ENCODE data around the gene RIPPLY3. TPM values are rescaled to one million over a fixed set of nuclear protein-coding genes. Genes with fewer than 3 reads are reported as not detected.
A peak's percentile ranks its signal among the peaks of the same experiment; 100 is the strongest.

Gene RIPPLY3
- under 1 TPM in 9 of 12 donors, not detected in 3; 0.11 to 0.33 (median 0.19) TPM for polyA plus RNA-seq (ENCODE audit: insufficient read length in 12 of 12)
- long read RNA-seq, donor 1 = 0 reads
- long read RNA-seq, donor 2 = 0 reads
- long read RNA-seq, donor 3 = 0 reads
- long read RNA-seq, donor 4 = 0 reads
- long read RNA-seq, donor 5 = 0 reads
- long read RNA-seq, donor 6 = 0 reads
- long read RNA-seq, donor 7 = 0 reads
- long read RNA-seq, donor 8 = 0 reads
- long read RNA-seq, donor 9 = 0 reads
- long read RNA-seq, donor 10 = 0 reads
- long read RNA-seq, donor 11 = 0 reads

DNA sequence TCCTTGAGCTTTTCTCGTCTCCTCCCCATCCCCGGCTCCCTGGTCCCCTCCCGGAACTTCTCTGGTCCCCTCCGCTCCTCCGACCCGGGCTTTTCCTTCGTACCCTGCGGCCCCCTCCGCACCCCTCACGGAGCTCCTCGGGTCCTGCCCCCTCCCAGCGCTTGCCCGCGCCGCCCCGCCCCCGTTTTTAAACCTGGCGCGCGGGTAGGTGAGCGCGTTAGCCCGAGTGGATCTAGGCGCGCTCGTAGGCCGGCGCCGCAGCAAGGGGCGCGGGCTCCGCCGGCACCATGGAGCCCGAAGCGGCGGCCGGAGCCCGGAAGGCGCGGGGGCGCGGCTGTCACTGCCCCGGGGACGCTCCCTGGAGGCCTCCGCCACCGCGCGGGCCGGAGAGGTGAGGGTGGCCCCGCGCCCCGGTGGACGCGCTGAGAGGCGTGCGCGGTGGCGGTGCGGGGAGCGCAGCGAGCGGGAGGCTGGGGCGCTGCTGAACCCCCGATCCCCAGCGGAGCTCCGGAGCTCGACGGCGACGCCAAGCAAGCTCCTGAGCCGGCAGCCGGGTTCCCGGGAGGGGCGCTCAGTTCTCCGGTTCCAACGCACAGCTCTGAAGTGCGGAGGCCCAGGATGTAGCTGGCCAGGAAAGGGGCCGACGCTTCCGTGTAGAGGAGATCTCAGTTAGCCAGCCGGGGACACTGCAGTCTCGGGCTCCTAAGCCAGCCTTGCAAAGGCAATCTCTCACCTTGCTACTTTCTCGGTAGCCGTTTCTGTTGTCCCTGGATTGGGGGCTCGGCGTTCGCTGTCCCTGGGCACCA lies at the start of gene RIPPLY3:
Gene RIPPLY3 (plus strand): TSS at position 217 of the 806 bp plus-strand sequence. CDS start 71 bp downstream, at position 288.
- no peak for DNase-seq

- DNase-seq = no peak
Measured at GRCh38 chr21:36959020-36959835, 47.3 kb upstream of the RIPPLY3 start.

DNA sequence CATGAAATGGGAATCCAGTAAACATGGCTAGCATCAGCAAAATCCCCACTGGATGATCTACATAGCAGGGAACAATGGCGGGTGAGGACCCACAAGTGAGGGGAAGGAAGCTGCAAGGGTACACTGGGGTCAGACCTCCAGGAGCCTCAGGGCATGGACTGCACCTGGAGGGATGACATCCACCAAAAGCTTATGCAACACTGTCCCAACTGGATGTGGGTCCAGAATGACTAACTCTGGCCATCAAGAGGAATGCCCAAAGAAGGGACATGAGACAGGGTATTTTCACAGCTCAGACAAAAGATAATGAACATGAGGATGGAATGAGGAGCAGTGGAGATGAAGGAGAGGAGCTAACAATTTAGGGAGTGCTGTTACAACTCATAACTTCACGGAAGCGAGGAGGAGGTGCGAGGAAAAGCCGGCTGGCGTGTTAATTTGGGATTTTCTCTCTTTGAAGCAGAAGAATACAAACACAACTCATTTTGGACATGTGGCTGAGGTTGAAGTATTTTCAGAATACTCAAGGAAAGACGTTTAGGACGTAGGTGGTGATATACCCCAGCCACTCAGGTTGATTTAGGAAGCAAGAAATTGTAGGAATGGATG lies 45.7 kb upstream of the RIPPLY3 start:
- no peak for DNase-seq

DNA sequence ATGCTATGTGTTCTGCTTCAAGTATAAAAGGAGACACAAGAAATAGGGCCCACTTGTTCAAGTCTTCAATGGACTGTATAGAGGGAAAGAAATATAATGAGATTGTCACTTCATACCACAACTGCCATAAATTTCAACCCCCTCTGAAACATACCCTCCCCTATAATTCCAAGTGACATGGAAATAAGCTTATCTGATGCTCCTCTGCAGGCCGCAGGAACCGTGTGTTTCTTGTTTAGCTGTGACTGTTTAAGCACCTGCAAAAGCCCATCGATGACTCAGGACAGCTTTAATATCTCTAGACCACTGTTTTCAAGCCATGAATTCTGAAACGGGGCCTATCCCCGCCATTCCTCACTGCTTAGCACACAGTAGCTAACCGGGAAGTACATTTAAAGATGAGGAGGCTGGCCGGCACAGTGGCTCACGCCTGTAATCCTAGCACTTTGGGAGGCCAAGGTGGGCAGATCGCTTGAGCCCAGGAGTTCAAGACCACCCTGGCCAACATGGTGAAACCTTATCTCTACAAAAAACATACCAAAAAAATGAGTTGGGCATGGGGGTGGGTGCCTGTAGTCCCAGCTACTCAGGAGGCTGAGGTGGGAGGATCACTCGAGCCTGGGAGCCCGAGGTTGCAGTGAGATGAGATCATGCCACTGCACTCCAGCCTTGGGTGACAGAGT lies 44.3 kb upstream of the RIPPLY3 start:
- no peak for DNase-seq

DNA sequence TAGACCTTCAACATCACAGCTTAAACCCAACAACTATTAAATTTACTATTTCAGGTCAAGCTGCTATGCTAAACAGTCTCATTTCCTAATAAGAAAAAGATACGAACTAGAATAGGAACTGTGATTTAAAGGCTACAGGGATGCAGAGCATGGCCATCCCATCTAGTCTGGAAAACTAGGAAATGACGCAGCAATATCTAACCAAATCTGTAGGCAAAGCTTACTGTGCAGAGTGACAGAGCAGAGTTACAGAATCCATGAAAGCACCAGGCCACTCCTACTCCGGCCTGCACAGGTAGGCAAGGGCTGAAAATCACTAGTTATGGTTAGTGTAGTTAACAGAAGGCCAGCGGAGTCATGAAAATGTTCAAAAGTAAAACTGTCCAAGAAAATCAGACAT lies 42.1 kb upstream of the RIPPLY3 start:
- DNase-seq = no peak

DNA sequence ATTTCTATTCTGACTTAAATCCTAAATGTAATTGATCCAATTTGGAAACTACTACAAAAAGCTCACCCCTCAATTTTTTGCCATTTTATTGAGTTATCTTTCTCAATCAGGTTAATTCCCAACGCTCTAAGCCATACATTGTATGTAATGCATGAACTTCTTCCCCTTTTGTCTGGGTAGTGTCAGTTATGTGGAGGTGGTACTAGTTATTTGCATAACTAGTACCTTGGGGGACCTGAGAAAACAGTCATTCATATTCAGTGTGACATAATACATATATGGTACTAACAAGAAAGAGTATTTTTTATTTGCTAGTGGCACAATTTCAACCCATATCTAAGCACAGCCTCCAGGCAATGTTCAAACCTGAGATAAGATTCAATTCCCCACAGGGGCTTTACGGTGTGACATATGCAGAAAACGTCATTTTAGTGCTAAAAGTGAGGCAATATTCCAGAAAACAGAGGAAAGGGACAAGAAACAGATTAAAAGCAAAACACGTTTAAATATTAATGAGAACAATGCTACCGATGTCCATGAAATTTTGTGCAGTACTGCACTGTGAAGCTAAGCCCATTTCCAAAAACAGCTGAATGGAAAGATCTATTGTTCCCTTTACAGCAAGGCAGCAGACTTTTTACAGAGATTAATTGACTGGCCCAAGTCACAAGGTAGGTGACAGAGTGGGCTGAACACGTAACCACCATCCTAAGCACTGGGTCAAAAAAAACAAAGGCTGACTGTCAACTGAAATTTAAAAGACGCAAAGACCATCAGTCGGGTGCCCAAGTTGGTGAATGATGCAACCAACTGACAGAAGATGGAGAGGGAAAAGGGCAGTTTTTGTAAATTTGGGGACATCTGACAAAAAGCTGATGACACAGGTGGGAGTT lies 41.4 kb upstream of the RIPPLY3 start:
- DNase-seq = no peak

- no peak for DNase-seq
Measured at GRCh38 chr21:36965720-36966065, 40.8 kb upstream of the RIPPLY3 start.

GRCh38 chr21:36966066-36966820 lies 40.3 kb upstream of the RIPPLY3 start, which contains the start of gene HLCS:
TSS of gene HLCS (minus strand) at chr21:36966669. CDS start at chr21:36966638, 31 bp downstream.
- no peak for DNase-seq

- no peak for DNase-seq
Measured at GRCh38 chr21:36966821-36967768, 39.4 kb upstream of the RIPPLY3 start.

- no peak for DNase-seq
Measured at GRCh38 chr21:36968414-36968813, 38.1 kb upstream of the RIPPLY3 start.

DNA sequence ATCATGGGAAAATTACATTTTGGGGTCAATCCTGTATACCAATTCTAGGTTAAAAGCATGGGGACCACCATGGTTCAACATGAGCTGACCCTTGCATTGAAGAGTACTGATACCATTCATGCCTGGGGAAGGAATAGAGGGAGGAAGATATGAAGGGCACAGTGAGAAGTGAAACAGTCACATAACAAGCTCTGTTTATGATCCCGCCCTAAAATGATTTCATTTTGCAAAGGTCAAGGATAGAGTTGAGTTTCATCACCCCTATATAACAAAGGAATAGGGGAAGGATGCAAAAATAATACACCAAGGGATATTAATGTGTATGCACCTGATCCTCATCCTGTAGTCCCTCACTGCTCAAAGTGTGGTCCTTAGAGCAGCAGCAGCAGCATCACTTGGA lies 37.5 kb upstream of the RIPPLY3 start:
- no peak for DNase-seq

- no peak for DNase-seq
Measured at GRCh38 chr21:36973986-36974850, 32.3 kb upstream of the RIPPLY3 start.

- DNase-seq = no peak
Measured at GRCh38 chr21:36974851-36975192, 31.7 kb upstream of the RIPPLY3 start.

- no peak for DNase-seq
Measured at GRCh38 chr21:36976228-36976861, 30.2 kb upstream of the RIPPLY3 start.

DNA sequence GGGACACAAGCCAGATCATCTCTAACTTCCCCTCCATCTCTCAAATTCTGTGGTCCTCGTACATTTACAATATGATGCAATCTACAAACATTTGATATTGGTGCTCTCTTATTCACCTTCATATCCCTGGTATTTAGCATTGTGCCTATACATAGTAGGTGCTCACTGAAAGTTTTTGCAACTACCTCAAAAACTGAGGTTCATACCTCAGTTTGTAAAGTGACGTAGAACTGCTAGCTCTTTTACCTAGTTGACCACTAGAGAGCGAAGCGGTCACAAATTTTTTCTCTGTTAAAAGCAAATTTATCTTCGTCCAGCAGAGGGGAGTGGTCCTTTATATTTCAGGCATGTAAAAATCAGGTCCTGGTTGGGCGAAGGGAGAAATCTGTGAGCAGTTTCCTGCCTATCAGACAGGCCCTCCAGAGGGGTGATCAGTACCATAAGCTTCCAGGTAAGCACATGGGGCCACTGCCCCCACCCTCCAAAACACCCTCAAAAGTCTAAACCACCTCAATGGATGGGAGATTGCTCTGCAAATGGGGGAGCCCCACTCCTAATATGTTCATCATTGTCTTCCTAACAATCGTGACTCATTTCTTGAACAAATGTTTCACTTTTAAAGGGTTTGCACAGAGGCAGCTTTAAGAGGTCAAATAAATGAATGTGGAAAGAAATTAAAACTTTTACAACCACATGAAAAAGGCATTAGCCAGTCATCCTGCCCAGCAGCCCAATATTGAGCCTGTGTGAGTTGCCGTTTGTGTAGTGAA lies 29.4 kb upstream of the RIPPLY3 start:
- peak; percentile 73 for DNase-seq

All from muscle of arm (tissue), 14 donors.